ENCODE data around the gene OSBP2. TPM values are rescaled to one million over a fixed set of nuclear protein-coding genes. Genes with fewer than 3 reads are reported as not detected.

OSBP2 gene
- total RNA-seq, 4 donors from 2014 or later, result 3.3 to 7.7 (median 4.6) TPM; not detected in 1

- Histone ChIP-seq H3K4me3 (no peak overlapping the region), H3K4me1 (no peaks in the 10 kb centered on the region), H3K27me3 (no peaks in the 10 kb centered on the region), H3K36me3 (no peaks in the 10 kb centered on the region), H3K27ac (no peak overlapping the region), H3K9me3 (no peaks in the 10 kb centered on the region)
- intact Hi-C loops (cut with DNase I; ENCODE audit: low total_unique reads), result no loop called here
- no peak for DNase-seq
- TF ChIP-seq CTCF (IDR thresholded peaks at IDR 0.05), result no peak
- no peak for TF ChIP-seq POLR2A (IDR thresholded peaks at IDR 0.05)
These were observed 181.6 kb downstream of the OSBP2 start for GRCh38 chr22:30876221-30876751.

- DNase-seq, result peak in 1 of 2 donors; percentile 30
- H3K27ac ChIP-seq, result no peak overlapping the region
- no peaks in the 10 kb centered on the region for H3K36me3 ChIP-seq
- no peaks in the 10 kb centered on the region for H3K4me1 ChIP-seq
- TF ChIP-seq POLR2A (IDR thresholded peaks at IDR 0.05) (no peak), CTCF (IDR thresholded peaks at IDR 0.05) (no peak)
- intact Hi-C loops (cut with DNase I; ENCODE audit: low total_unique reads), result no loop called here
- no peaks in the 10 kb centered on the region for H3K27me3 ChIP-seq
- H3K4me3 ChIP-seq, result no peak overlapping the region
- H3K9me3 ChIP-seq, result no peaks in the 10 kb centered on the region
These were observed 182.4 kb downstream of the OSBP2 start for GRCh38 chr22:30876915-30877553.

DNA sequence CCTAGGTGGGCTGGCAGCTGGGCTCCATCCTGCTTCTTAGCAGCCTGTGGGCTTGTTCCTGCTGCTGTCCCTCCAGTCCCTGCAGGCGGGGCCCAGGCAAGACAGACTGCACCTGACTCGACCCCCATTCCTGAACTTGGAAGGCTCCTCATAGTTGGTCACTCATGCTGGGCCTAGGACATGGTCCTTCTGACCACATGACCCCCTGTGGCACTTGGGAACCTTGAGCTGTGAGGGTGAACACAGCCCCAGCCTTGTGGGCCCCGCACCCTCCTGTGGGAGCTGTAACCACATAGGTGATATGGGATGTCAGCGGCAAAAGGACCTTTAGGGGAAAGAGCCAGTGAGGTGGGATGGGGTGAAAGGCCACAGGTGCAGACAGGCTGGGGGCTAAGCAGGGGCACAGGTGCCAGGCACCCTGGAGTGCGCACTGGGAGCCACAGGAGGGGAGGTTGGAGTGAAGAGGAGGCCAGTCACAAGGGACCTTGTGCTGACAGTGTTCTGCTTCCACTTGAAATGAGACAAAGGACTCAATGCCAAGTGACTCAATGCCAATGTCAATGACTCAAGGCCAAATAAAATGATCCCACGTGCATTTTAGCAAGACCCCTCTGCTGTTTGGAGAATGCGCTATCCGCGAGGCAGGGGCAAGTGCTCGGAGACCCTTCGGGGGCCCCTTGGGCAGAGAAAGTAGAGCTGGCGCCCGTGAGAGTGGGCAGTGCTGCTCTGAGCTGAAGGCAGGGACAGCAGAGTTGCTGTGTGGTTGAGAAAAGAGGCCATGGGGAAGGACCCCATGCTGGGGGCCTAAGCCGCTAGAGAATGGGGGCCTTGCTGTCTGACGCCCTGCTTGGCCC is 183.2 kb downstream of the OSBP2 start:
- Histone ChIP-seq H3K9me3 (no peaks in the 10 kb centered on the region), H3K4me3 (no peak overlapping the region), H3K36me3 (no peaks in the 10 kb centered on the region), H3K27me3 (no peaks in the 10 kb centered on the region), H3K27ac (no peak overlapping the region), H3K4me1 (no peaks in the 10 kb centered on the region)
- DNase-seq, result no peak
- intact Hi-C loops (cut with DNase I; ENCODE audit: low total_unique reads), result no loop called here
- TF ChIP-seq POLR2A (IDR thresholded peaks at IDR 0.05) (no peak), CTCF (IDR thresholded peaks at IDR 0.05) (no peak)

DNA sequence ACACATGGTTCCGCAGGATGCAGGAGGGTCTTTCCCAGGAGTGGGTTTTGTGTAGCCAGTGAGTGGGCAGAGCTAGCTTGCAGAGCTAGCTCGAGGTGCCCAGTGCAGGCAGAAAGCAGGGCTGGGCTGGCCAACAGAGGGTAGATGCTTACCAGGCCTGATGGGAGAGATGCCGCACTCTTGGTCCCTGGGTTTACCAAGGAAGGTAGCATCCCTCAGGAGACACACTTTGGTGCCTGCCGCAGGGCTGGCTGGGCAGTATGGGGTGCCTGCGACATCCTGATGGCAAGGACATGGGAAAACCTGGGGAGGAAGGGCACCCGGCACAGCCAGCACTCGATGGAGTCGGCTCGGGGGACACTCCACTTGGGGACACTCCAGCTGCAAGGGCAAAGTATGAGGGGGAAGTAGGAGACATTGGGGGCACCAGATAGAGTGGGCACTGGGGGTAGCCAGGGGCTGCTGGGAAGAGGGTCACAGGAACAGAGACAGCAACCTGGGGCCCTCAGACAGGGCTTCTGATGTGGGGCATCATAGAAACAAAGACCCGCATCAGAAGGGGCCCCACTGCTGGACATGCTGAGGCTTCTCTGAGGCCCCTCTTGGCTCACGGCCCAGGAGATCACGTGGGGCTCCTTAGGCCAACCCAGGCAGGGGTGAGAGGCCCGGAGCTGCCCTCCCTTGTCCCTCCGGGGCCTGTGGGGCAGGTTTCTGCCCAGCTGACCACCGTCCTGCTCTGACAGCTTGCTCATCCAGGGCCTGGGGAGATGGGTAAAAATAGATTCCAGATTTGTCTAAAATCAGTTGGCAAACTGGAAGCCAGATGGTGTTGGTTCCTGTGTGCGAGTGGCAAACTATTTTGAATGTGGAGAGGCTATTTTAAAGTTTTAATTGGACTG is 184.1 kb downstream of the OSBP2 start:
- H3K9me3 ChIP-seq, result no peaks in the 10 kb centered on the region
- H3K4me3 ChIP-seq, result no peak overlapping the region
- no peak for DNase-seq
- H3K27me3 ChIP-seq, result no peaks in the 10 kb centered on the region
- intact Hi-C loops (cut with DNase I; ENCODE audit: low total_unique reads), result no loop called here
- no peak overlapping the region for H3K27ac ChIP-seq
- H3K36me3 ChIP-seq, result no peaks in the 10 kb centered on the region
- TF ChIP-seq CTCF (IDR thresholded peaks at IDR 0.05) (no peak), POLR2A (IDR thresholded peaks at IDR 0.05) (no peak)
- no peaks in the 10 kb centered on the region for H3K4me1 ChIP-seq
